DMS79 treated with DMSO at 0.1 percent for 48 hours (cell line): ENCODE results near the gene MYO3A.
"Not testable (repeated sequence)": the region's sequence is repeated elsewhere in the genome, so short reads cannot be mapped to it uniquely, and the experiment has no call there.

Source experiments
- DNase-seq: peaks from one replicate; lab custom pipeline; 2025; lab: John Stamatoyannopoulos, UW

The MYO3A gene

GRCh38 chr10:26081459-26081858, 147.4 kb downstream of the MYO3A start:
- no peak for DNase-seq

DNA sequence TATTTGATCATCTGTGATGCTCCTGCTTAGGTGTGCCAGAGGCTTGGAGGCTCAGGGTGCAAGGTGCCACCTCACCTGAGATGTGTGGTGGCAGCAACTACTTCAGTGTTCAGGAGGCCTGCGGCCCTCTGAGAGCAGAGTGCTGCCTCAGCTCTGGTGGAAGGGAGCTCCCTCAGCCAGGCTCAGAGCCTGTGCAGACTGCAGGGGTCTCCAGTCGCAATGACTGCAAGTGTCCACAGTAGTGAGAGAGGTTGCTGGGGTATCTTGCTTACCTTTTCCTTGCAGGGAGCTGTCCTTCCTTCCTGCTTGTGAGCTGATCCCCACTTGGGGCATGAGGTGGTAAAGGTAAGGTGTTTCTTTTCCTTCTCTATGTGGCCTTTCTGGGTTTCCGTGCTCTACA, 151.5 kb downstream of the MYO3A start:
- DNase-seq, result no peak

DNA sequence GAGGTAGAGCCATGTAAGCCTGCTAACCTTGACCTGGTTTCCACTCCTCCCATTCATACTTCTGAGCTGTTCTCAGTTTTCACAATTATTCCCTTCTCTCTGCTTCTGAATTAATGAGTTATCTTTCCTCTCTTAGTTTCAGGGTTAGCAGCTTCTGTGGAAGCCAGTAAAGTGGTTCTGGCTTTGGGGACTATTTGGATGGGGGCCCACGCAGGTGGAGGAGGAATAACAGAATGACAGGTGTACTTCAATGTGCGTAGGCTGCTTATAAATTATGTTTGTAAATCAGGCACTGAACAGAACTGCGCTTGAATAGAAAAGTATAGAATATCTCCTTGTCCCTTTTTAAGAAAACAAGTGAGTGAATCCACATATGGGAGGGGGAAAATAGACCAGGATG, 153.6 kb downstream of the MYO3A start:
- no peak for DNase-seq

DNA sequence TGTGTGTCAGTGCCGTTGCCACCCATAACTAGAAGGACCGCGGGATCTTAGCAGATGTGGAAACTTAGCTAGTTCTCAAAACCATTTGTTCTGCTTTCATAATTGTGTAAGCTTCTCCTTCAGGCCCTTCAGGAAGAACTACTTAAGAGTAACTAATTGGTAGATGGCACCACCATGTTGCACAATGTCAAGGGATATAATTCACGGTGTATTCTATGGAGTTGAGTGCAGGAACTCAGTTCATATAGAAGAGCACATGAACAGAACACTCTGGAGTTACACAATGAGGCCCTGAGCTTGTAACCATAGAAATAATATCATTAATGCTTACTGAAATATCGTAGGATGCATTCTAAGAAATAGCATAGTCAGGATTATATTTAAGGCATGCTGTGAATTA, 156.0 kb downstream of the MYO3A start:
- DNase-seq, result no peak

GRCh38 chr10:26090762-26091161, 156.7 kb downstream of the MYO3A start:
- DNase-seq, result no peak

DNA sequence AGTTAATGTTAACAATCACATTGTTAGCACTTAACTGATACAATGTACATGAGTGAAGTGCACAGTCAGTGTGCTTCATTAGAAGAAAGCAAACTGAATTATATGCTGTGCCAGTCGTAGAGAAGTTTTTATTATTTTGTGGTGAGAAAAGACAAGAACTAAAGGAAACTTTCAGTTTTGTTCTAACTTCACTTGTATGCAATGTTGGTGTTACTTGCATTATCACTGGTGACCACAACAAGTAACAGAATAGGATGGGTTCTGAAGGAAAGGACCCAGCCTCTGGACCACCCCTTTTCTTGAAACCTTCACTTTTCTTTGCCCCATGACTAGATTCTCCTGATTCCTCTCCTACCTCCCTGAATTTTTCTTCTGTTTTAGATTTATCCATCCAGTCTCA, 159.2 kb downstream of the MYO3A start:
- DNase-seq, result no peak

DNA sequence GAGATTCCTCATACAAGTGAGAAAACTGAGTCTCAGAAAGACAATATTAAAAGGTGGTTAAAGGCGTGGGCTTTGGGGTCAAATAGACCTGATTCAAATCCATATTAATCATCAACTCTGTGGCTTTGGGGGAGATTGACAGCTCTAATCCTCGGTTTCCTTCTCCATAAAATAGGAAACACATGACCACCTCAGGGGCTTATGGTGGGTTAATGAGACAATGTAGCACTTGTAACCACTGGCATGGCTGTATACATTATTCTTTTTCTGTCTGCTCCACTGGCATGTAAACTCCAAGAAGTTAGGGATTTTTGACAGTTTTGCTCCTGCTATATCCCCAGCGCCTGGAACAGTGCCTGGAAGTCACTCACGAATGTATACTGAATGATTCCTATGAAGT, 161.8 kb downstream of the MYO3A start:
- DNase-seq, result no peak

- DNase-seq, result not testable (repeated sequence)
These were observed 163.5 kb downstream of the MYO3A start for GRCh38 chr10:26097549-26097948.

GRCh38 chr10:26112532-26112931, 178.5 kb downstream of the MYO3A start:
- no peak for DNase-seq

DNA sequence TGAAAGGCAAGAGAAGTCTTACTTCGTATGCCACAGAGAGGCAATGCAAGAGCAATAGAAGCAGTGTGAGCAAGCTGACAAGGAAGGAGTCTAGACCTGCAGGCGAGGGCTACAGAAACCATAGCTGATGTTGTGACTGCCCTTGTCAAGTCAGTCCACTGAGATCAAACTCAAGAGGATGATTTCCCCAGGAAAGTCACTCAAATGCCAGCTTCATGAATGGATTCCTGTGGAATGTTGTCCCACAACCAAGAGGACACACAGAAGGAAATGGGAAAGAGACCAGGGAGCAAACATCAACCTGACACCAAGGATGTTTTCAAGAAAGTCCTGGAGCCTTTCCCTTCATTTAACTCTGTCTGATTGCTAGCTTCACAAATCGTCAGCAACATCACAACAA, 204.6 kb downstream of the MYO3A start:
- DNase-seq, result no peak

DNA sequence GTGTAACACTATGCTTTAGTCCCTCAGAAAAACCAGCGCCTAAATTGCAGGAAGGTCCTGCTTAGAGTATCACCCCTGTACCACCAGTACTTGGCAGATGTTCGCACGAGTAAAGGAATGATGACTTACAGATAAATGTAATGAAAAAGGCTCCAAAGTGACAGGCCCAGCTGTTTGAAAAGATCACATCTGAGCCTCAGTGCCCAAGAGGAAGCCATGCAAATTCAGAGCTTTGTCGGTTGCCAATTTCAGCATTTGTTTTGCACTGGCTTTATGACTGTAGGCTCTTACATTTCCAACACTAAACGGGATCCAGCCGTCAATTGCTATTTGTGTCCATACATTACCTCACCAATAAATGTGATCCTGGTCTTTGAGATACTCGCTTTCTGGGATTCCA, 222.0 kb downstream of the MYO3A start:
- no peak for DNase-seq

GRCh38 chr10:26157734-26158133, 223.7 kb downstream of the MYO3A start:
- DNase-seq, result no peak

- no peak for DNase-seq
These were observed 235.4 kb downstream of the MYO3A start for GRCh38 chr10:26169466-26169865.

DNA sequence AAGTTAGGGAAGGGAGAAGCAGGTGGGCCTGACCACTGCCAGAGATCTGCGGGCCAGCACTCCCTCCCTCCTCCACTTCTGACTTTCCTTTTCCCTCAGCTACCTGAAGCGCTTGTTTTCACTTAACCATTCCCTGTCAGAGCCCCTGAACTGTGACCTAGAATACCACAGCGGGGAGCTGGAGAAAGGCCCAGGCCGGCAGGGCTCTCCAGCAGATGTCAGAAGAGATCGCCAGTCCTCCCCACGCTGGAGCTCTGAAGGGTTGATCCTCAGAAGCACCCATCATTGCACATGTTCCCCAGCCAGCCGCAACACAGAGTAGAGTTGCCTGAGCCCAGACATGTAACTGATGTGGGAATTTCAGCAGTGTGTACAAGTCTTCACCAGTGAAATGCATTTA, 238.1 kb downstream of the MYO3A start:
- DNase-seq, result no peak

DNA sequence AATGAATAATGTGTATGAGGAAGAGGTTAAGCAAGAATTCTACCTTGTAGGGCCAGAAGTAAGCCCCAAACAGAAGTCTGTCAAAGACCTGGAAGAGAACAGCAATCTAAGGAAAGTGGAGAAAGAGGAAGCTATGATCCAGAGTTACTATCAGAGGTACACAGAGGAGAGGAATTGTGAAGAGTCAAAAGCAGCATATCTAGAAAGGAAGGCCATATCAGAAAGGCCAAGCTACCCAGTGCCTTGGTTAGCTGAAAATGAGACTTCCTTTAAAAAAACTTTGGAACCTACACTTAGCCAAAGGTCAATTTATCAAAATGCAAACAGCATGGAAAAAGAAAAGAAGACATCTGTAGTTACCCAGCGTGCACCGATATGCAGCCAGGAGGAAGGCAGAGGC, 239.8 kb downstream of the MYO3A start:
- DNase-seq, result no peak

DNA sequence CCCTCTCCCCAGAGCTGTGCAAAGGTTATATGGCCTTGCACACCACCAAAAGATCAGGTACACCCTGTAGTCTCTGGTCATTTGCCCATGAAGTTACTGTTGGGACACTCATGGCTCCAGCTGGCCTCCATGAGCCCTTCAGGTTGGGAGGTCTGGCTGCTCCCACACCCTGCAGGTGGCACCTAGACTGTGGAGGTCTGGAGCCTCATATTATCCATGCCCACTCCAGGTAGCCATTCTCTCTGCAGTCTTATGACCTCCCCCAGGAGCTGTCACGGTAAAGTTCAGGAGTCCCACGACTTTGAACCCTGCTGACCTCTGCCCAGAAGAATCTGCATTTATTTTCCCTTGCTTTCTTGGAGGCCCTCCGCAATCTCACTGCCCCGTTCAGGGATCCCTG, 243.3 kb downstream of the MYO3A start:
- no peak for DNase-seq

GRCh38 chr10:26194275-26194674, 260.2 kb downstream of the MYO3A start:
- no peak for DNase-seq

DNA sequence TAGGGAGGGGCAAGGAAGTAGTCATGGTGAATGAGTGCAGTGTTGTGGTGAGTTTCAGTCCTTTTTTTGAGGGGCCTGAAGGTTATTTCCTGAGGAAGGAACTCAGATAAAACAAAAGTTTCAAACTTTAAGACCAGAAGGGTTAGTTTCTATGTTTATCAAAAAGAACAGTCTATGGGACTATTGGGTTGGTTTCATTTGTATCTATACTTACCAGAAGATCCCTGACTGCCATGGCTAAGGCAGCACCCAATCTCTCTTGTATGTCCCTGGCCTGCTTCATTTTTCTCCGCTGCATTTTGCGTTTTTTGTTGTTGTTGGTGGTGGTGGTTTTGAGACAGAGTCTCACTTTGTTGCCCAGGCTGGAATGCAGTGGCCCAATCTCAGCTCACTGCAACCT, 263.2 kb downstream of the MYO3A start:
- DNase-seq, result no peak

GRCh38 chr10:26198119-26198518, 264.1 kb downstream of the MYO3A start:
- no peak for DNase-seq

GRCh38 chr10:26199841-26200240, 265.8 kb downstream of the MYO3A start:
- DNase-seq, result no peak

DNA sequence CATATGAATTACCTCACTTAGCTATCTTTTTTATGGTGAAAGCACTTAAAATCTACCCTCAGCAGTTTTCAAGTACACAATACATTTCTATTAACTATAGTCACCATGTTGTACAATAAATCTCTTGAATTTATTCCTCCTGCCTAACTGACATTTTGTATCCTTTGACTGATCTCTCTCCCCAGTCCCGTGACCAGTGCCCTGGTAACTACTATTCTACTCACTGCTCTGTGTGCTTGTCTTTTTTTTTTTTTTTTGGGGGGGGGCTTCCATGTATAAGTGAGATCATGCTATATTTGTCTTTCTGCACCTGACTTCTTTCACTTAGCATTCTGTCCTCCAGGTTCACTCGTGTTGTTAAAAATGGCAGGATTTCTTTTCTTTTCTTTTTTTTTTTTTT, 271.2 kb downstream of the MYO3A start:
- no peak for DNase-seq

GRCh38 chr10:26211781-26212444, 277.9 kb downstream of the MYO3A start:
- DNase-seq, result no peak

- no peak for DNase-seq
These were observed 278.5 kb downstream of the MYO3A start for GRCh38 chr10:26212511-26212910.

DNA sequence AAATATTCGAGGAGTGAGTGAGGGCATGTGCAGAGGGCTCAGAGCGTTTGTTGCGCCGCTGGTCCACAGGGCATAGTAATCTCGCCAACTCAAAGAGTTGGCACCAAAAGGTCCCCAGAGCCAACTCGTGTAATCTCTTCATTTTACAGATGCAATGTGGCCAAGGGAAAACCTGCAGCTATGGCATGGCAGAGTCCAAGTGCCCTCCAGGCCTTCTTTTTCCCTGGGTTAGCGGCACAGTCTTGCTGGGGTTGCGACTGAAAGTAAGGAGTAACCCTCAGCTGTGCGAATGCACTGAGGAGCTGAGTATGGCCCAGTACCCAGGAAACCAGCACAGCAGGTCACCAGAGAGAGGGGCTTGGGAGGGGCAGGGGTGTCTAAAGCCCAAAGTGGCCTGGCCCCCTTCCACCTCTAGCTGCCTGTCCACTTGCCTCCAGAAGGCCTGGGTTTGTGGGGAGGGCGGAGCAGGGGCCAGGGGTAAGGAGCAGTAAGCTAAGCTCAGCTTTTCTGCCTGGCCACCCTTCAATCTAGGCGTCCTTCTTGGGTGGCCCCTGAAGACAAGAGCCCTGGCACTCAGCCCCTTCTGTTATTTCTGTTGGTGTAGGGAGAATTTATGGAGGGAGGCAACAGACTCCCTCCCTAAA, 279.2 kb downstream of the MYO3A start:
- no peak for DNase-seq
